Panc1 (cell line): ENCODE results near the gene BABAM2.

Source experiments
- REST ChIP-seq, 2 experiments: IDR thresholded peaks; 2 replicates each; pipeline ENCODE4 v1.6.1; 2011 to 2012; ENCODE audit warnings: low read depth in 2 of 2, control low read depth in 1 of 2, low read length in 1 of 2, mild to moderate bottlenecking in 1 of 2, moderate library complexity in 1 of 2; ENCODE audit not compliant: insufficient read depth in 1 of 2
- TF ChIP-seq, protein P1 (sequence below): fragments of 450-650 bp; IDR thresholded peaks from 2 replicates; pipeline ENCODE4 v1.5.1; 2017; ENCODE audit warnings: mild to moderate bottlenecking

DNA sequence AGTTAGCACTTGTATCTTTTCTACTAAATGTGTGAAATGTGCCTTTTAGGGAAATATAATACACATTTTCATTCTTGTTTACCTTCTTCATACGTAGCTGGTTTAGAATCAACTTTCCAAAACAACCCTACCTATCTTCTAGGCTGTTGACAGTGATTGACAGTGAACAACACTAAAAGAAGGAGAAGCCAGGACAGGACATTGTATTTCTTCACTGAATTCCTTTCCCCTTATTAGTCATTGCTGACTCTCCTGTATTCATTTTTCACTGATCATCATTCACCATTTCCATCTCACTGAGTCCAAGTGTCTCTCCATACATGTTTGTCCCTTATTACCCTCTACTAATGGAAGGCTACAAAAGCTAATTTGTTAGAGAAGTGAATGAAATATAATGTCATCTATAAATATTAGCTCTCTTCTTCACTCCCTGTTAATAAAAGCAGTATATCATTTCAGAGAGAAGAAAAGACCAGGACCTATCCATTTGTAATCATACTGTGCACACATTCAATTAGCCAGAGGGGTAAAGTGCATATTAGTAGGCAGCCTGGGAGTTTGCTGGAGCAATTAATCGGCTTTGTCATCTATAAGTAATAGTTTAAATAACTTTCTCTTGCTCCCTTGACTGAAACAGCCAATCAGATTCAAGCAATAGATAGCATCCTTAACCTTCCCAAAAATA, 309.6 kb downstream of the BABAM2 start:
- TF ChIP-seq, protein P1, sequence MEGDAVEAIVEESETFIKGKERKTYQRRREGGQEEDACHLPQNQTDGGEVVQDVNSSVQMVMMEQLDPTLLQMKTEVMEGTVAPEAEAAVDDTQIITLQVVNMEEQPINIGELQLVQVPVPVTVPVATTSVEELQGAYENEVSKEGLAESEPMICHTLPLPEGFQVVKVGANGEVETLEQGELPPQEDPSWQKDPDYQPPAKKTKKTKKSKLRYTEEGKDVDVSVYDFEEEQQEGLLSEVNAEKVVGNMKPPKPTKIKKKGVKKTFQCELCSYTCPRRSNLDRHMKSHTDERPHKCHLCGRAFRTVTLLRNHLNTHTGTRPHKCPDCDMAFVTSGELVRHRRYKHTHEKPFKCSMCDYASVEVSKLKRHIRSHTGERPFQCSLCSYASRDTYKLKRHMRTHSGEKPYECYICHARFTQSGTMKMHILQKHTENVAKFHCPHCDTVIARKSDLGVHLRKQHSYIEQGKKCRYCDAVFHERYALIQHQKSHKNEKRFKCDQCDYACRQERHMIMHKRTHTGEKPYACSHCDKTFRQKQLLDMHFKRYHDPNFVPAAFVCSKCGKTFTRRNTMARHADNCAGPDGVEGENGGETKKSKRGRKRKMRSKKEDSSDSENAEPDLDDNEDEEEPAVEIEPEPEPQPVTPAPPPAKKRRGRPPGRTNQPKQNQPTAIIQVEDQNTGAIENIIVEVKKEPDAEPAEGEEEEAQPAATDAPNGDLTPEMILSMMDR: no peak
- TF ChIP-seq REST (IDR thresholded peaks at IDR 0.05; ENCODE audit: insufficient read depth in 1 of 2, low read depth in 2 of 2, low read length in 1 of 2): no peak
